ENCODE data around the gene CD22.

Gene CD22

GRCh38 chr19:35315883-35316282, 13.1 kb upstream of the CD22 start:
- no peak for DNase-seq

GRCh38 chr19:35316560-35316959, 12.4 kb upstream of the CD22 start:
- DNase-seq, result no peak

GRCh38 chr19:35317464-35318043, 11.4 kb upstream of the CD22 start:
- DNase-seq, result no peak

DNA sequence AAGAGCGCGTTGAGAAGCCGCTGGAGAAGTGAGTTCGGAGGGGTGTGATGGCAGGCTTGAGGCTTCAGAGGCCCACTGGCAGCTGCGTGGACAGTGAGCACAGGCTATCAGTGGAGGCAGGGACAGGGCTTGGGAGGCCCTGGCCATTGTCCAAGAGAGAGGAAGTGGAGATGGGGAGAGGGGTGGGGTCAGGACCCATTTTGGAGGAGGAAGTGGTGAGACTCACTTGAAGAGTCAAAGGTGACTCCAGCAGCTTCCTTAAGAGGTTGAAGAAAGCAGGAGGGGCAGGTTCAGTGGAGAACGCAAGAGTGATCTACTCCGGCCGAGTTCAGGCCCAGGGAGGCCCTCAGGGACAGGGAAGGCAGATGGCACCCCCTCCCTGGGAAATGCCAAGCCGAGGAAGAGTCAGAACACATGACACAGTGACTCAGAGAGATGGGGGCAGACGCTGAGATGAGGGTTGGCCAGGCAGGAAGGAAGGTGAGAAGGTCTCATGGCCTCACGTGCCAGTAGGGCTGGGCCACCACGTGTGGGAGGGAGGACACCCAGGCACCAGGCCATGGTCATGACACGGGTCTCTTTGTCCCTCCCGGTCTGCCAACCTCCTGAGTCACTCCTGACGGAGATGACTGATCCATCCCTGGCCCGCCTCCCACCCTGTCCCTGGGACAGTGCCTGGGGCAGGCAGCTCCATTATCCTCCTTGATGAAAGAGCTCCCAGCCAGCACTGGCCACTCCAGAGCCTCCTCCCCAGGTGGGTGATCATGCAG, 10.1 kb upstream of the CD22 start:
- DNase-seq, result no peak

- DNase-seq, result no peak
These were observed 8.8 kb upstream of the CD22 start for GRCh38 chr19:35320065-35320713.

- DNase-seq, result no peak
These were observed 7.7 kb upstream of the CD22 start for GRCh38 chr19:35321291-35321690.

DNA sequence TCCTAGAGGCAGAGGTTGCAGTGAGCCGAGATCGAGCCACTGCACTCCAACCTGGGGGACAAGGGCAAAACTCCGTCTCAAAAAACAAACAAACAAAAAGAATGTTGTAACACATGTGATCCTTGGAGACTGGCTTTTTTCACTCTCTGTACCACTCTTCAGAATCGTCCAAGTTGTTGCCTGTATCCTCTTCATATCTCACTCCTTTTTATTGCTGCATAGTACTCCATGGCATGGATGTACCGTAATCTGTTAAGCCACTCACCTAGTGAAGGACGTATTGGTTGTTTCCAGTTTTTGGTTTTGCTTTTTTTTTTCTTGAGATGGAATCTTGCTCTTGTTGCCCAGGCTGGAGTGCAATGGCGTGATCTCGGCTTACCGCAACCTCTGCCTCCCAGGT, 7.0 kb upstream of the CD22 start:
- no peak for DNase-seq

DNA sequence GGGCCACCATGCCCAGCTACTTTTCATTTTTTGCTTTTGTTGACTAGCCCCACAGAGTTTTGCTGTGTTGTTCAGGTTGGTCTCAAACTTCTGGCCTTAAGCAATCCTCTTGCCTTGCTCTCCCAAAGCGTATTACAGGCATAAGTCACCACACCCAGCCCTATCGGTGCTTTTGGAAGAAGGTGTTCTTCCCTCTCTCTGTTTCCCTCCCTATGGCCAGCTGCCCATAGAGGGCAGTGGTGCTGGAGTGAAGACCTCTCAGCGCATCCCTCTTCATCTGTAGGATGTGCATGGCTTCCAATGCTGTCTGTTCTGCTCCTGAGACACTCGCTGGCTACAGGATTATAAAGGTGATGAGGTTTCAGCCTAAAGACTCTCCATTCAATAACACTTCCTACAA, 1.3 kb upstream of the CD22 start:
- DNase-seq, result no peak

DNA sequence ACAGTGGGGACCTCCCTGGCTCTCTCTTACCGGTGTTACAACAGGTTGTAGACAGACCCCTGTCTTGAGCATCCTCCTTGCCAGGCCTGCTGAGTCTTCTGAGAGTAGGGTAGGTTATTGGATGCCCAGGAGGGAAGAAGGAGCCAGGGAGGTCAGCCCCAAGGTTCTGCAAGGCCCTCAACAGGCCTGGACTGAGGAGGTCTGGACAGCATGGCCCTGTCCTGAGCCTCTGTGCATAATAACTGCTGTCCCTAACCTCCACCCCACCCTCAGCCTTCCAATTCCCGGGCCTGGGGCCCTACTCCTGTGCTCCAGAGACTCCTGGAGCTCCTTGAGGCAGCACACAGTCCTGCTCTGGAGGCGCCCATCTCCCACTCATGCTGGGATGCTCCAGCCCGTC, 336 bp downstream of the CD22 start:
- no peak for DNase-seq

GRCh38 chr19:35330475-35330874, 1.5 kb downstream of the CD22 start:
- no peak for DNase-seq

DNA sequence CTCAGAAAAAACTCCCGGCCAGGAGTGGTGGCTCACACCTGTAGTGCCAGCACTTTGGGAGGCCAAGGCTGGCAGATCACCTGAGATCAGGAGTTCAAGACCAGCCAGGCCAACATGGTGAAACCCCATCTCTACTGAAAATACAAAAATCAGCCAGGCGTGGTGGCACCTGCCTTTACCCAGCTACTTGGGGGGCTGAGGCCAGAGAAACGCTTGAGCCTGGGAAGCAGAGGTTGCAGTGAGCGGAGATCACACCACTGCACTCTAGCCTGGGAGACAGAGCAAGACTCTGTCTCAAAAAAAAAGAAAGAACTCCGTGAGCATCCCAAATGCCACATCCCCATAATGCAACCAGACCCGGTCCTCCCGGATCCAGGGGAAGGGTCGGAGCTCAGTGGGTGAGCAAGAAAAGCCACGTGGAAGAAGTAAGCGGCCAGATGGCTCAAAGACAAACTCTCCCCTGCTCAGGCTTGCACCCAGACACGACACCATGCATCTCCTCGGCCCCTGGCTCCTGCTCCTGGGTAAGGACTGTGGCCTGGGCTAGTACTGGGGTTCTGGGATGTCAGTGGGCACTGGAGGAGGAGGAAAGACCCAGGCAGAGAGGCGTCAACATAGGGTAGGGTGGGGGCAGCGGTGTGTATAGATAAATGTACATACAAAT, 2.7 kb downstream of the CD22 start:
- DNase-seq, result no peak

DNA sequence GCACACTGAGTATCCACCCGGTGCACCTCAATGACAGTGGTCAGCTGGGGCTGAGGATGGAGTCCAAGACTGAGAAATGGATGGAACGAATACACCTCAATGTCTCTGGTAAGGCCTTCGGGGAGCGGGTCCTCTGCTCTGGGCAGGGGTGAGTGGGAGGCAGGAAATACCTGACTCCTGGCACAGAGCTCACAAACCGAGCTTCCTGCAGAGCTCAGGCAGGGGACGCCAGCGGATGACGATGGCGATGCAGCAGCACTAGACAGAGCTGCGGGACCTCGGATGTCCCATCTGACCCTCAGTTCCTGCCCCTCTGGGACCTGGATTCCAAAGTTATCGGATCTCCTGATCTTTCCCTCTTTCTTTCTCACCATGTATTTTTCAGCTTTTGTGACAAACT, 3.8 kb downstream of the CD22 start:
- no peak for DNase-seq

- DNase-seq, result no peak
These were observed 5.3 kb downstream of the CD22 start for GRCh38 chr19:35334144-35334753.

DNA sequence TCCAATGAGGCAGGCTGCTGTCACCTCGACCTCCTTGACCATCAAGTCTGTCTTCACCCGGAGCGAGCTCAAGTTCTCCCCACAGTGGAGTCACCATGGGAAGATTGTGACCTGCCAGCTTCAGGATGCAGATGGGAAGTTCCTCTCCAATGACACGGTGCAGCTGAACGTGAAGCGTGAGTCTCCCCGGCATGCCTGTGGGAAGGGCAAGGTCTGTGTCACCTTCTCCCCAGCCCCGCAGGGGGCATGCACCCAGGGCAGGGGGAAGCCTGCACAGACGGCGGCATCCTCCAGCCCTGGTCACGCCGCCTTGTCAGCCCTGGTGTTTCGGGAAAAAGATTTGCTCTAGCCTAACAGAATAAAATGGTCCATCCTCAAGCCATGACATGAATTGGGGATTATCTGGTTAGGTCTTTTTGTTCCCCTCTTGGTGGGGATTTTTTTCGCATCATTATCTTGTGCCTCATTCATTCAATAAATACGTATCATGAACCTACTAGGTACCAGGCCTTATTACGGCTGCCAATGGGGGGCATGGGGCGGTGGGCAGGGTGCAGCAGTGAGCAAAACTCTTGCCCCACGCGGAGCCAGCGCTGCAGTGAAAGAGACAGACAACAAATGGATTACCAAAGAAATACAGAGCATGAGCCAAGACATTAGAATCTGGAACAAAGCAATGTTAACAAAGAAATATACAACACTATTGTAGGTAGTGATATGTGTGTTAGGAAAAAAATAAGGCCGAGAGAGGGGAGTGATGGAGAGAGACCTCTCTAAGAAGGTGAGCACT, 7.4 kb downstream of the CD22 start:
- DNase-seq, result no peak

- DNase-seq, result no peak
These were observed 8.4 kb downstream of the CD22 start for GRCh38 chr19:35337097-35337983.

GRCh38 chr19:35337984-35338296, 9.0 kb downstream of the CD22 start:
- no peak for DNase-seq

DNA sequence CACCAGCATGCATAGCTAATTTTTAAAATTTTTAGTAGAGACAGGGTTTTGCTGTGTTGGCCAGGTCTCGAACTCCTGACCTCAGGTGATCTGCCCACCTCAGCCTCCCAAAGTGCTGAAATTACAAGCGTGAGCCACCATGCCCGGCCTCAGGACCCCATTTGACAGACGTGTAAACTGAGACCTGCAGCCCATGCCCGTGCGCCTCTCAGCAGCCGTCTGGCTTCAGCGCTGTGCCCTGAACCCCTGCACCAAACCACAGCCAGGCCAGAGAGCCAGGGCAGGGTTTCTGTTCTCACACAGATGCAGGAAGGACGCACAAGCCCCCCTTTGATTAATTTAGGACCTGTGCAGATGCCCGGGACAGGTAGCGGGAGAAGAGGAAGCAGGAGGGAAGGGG, 11.4 kb downstream of the CD22 start:
- DNase-seq, result no peak

- DNase-seq, result no peak
These were observed 12.0 kb downstream of the CD22 start for GRCh38 chr19:35341006-35341405.

GRCh38 chr19:35341565-35342225, 12.7 kb downstream of the CD22 start:
- no peak for DNase-seq

DNA sequence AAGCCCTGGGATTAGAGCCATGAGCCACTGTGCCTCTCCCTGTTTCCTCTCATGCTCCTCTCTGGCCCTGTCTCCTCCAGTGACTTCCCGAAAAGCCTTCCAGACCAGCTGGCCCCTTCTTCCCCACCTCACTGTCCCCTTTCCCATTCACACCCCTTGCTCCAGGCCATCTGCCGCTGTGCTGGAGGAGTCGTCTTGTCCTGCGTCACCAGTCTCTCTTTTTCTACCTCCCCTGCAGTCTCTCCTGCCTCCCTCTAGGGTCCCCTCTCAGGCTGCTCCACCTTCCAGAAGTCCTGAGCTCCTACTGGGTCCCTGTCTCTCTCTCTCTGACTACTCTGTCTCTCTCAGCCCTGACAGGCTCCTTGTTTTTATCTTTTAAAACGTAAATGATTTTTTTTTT, 13.4 kb downstream of the CD22 start:
- DNase-seq, result no peak

- no peak for DNase-seq
These were observed 15.6 kb downstream of the CD22 start for GRCh38 chr19:35344511-35345031.
